Activated T-cell treated with anti-CD3 and anti-CD28 coated beads, Interleukin-2, amount 50 U/mL, for 4 hours (primary cell): ENCODE measurements around the gene TPBGL. TPM values are rescaled to one million over a fixed set of nuclear protein-coding genes. Genes with fewer than 3 reads are reported as not detected.
A peak's percentile ranks its signal among the peaks of the same experiment; 100 is the strongest.
"Not testable (repeated sequence)": the region's sequence is repeated elsewhere in the genome, so short reads cannot be mapped to it uniquely, and the experiment has no call there.

ENCODE experiments used
- ATAC-seq, 2 donors: fragments of 200-7000 bp; cut with Tn5 transposase; one replicate each; pipeline ENCODE4 v1.10.0; 2021
- DNase-seq: peaks from one replicate; pipeline ENCODE4 v3.0.0-alpha.2; 2020
- H3K27me3 Mint-ChIP-seq: one replicate; pipeline ENCODE4 v1.8.0; 2021; ENCODE audit warnings: low read depth, mixed read lengths
- H3K36me3 Mint-ChIP-seq: one replicate; pipeline ENCODE4 v1.8.0; 2022; ENCODE audit warnings: mixed read lengths; ENCODE audit not compliant: insufficient read depth
- H3K4me1 Mint-ChIP-seq: one replicate; pipeline ENCODE4 v1.8.0; 2021; ENCODE audit warnings: low read depth, mixed read lengths
- H3K4me3 Mint-ChIP-seq: one replicate; pipeline ENCODE4 v1.8.0; 2021; ENCODE audit warnings: mild to moderate bottlenecking, moderate library complexity, mixed read lengths
- H3K9me3 Mint-ChIP-seq: one replicate; pipeline ENCODE4 v1.8.0; 2021; ENCODE audit warnings: mixed read lengths
- total RNA-seq, 3 donors: library from RNA; stranded (reverse); gene quantifications; one replicate each; pipeline ENCODE4 v1.2.1, GENCODE V29; 2021

TPBGL gene
- total RNA-seq, 3 donors from 2014 or later, result 0.22 to 0.47 (median 0.40) TPM

- Mint-ChIP-seq H3K4me3 (no peak overlapping the region), H3K36me3 (peaks cover 9% of the 10 kb centered on the region), H3K27me3 (no peaks in the 10 kb centered on the region), H3K9me3 (no peaks in the 10 kb centered on the region), H3K4me1 (peaks cover 25% of the 10 kb centered on the region)
- ATAC-seq (no peak), DNase-seq (no peak)
Observed at GRCh38 chr11:75267171-75267970, 26.8 kb downstream of the TPBGL start.

GRCh38 chr11:75268626-75269366 is 28.2 kb downstream of the TPBGL start:
- DNase-seq (no peak), ATAC-seq (no peak)
- no peak overlapping the region for H3K4me3 Mint-ChIP-seq

GRCh38 chr11:75269367-75269660 is 28.7 kb downstream of the TPBGL start:
- H3K4me3 Mint-ChIP-seq, result no peak overlapping the region
- no peaks in the 10 kb centered on the region for H3K9me3 Mint-ChIP-seq
- no peak for DNase-seq
- no peak for ATAC-seq
- peaks cover 30% of the 10 kb centered on the region for H3K4me1 Mint-ChIP-seq
- no peaks in the 10 kb centered on the region for H3K27me3 Mint-ChIP-seq
- peaks cover 9% of the 10 kb centered on the region for H3K36me3 Mint-ChIP-seq

More at GRCh38 chr11:75268626-75269366, 28.2 kb downstream of the TPBGL start:
- Mint-ChIP-seq H3K27me3 (no peaks in the 10 kb centered on the region), H3K9me3 (no peaks in the 10 kb centered on the region), H3K36me3 (peaks cover 9% of the 10 kb centered on the region), H3K4me1 (peaks cover 30% of the 10 kb centered on the region)

- H3K36me3 Mint-ChIP-seq, result peaks cover 9% of the 10 kb centered on the region
- DNase-seq (no peak), ATAC-seq (no peak)
- peaks cover 29% of the 10 kb centered on the region for H3K4me1 Mint-ChIP-seq
- H3K27me3 Mint-ChIP-seq, result no peaks in the 10 kb centered on the region
- H3K9me3 Mint-ChIP-seq, result no peaks in the 10 kb centered on the region
- H3K4me3 Mint-ChIP-seq, result no peak overlapping the region
Observed at GRCh38 chr11:75269896-75270295, 29.3 kb downstream of the TPBGL start.

- no peaks in the 10 kb centered on the region for H3K27me3 Mint-ChIP-seq
- ATAC-seq (no peak), DNase-seq (no peak)
Observed at GRCh38 chr11:75270896-75271418, 30.4 kb downstream of the TPBGL start.

GRCh38 chr11:75271730-75272129 is 31.2 kb downstream of the TPBGL start:
- ATAC-seq, result no peak
- Mint-ChIP-seq H3K4me1 (peaks cover 45% of the 10 kb centered on the region), H3K9me3 (no peaks in the 10 kb centered on the region), H3K4me3 (no peak overlapping the region), H3K36me3 (peaks cover 5% of the 10 kb centered on the region), H3K27me3 (no peaks in the 10 kb centered on the region)
- no peak for DNase-seq

More at GRCh38 chr11:75270896-75271418, 30.4 kb downstream of the TPBGL start:
- Mint-ChIP-seq H3K36me3 (peaks cover 7% of the 10 kb centered on the region), H3K4me1 (peaks cover 37% of the 10 kb centered on the region), H3K9me3 (no peaks in the 10 kb centered on the region), H3K4me3 (no peak overlapping the region)

- no peaks in the 10 kb centered on the region for H3K9me3 Mint-ChIP-seq
- no peaks in the 10 kb centered on the region for H3K27me3 Mint-ChIP-seq
- H3K4me3 Mint-ChIP-seq, result no peak overlapping the region
- no peak for DNase-seq
- H3K36me3 Mint-ChIP-seq, result peaks cover 5% of the 10 kb centered on the region
- no peak for ATAC-seq
- H3K4me1 Mint-ChIP-seq, result peaks cover 51% of the 10 kb centered on the region
Observed at GRCh38 chr11:75272391-75272790, 31.8 kb downstream of the TPBGL start.

- DNase-seq, result no peak
- peaks cover 10% of the 10 kb centered on the region for H3K36me3 Mint-ChIP-seq
- no peak overlapping the region for H3K4me3 Mint-ChIP-seq
- H3K27me3 Mint-ChIP-seq, result no peaks in the 10 kb centered on the region
- H3K4me1 Mint-ChIP-seq, result peaks cover 54% of the 10 kb centered on the region
- no peak for ATAC-seq
- H3K9me3 Mint-ChIP-seq, result no peaks in the 10 kb centered on the region
Observed at GRCh38 chr11:75272821-75273301, 32.3 kb downstream of the TPBGL start.

GRCh38 chr11:75273411-75274391 is 33.1 kb downstream of the TPBGL start:
- no peak overlapping the region for H3K4me3 Mint-ChIP-seq
- H3K4me1 Mint-ChIP-seq, result peaks cover 57% of the 10 kb centered on the region
- no peaks in the 10 kb centered on the region for H3K9me3 Mint-ChIP-seq
- ATAC-seq, result no peak
- DNase-seq, result no peak
- no peaks in the 10 kb centered on the region for H3K27me3 Mint-ChIP-seq
- H3K36me3 Mint-ChIP-seq, result peaks cover 12% of the 10 kb centered on the region

- H3K9me3 Mint-ChIP-seq, DNase-seq, ATAC-seq, H3K27me3 Mint-ChIP-seq, H3K4me3 Mint-ChIP-seq: not testable (repeated sequence)
- peaks cover 15% of the 10 kb centered on the region for H3K36me3 Mint-ChIP-seq
- peaks cover 61% of the 10 kb centered on the region for H3K4me1 Mint-ChIP-seq
Observed at GRCh38 chr11:75274716-75275115, 34.1 kb downstream of the TPBGL start.

- peaks cover 15% of the 10 kb centered on the region for H3K36me3 Mint-ChIP-seq
- H3K27me3 Mint-ChIP-seq, result no peaks in the 10 kb centered on the region
- ATAC-seq, result peak; percentile 86 to 89
- peak overlapping the region; percentile 69 for H3K4me3 Mint-ChIP-seq
- DNase-seq, result peak; percentile 59
- H3K9me3 Mint-ChIP-seq, result no peaks in the 10 kb centered on the region
- peaks cover 68% of the 10 kb centered on the region for H3K4me1 Mint-ChIP-seq
Observed at GRCh38 chr11:75275581-75275980, 35.0 kb downstream of the TPBGL start.

GRCh38 chr11:75276186-75276585 is 35.6 kb downstream of the TPBGL start:
- H3K4me3 Mint-ChIP-seq, result no peak overlapping the region
- H3K9me3 Mint-ChIP-seq, result no peaks in the 10 kb centered on the region
- no peak for DNase-seq
- no peaks in the 10 kb centered on the region for H3K27me3 Mint-ChIP-seq
- H3K4me1 Mint-ChIP-seq, result peaks cover 65% of the 10 kb centered on the region
- no peak for ATAC-seq
- peaks cover 15% of the 10 kb centered on the region for H3K36me3 Mint-ChIP-seq

- Mint-ChIP-seq H3K27me3 (no peaks in the 10 kb centered on the region), H3K4me3 (no peak overlapping the region), H3K4me1 (peaks cover 61% of the 10 kb centered on the region), H3K9me3 (no peaks in the 10 kb centered on the region), H3K36me3 (peaks cover 13% of the 10 kb centered on the region)
- DNase-seq (no peak), ATAC-seq (no peak)
Observed at GRCh38 chr11:75276686-75277085, 36.1 kb downstream of the TPBGL start.
